ENCODE results near the gene DYNC2H1.
A peak's percentile ranks its signal among the peaks of the same experiment; 100 is the strongest.
"Not testable (repeated sequence)": the region's sequence is repeated elsewhere in the genome, so short reads cannot be mapped to it uniquely, and the experiment has no call there.

DYNC2H1 gene

DNA sequence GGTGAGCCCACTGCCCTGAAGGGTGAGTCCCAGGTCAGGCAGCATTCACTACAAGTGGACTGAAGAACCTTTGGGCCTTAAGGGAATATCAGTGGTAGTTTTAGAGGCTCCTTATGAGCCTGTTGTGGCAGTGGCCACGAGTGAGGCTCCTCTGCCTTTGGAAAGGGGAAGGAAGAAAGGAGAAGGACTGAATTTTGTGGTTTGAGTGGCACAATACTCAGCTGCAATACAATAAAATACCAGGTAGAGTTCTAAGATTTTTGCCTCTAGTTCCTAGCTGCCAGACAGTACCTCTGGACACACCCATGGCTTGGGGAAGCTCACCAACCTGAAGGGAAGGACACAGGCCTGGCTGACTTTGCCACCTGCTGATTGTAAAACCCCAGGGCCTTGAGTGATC is 260.9 kb downstream of the DYNC2H1 start:
- no peak for DNase-seq

DNA sequence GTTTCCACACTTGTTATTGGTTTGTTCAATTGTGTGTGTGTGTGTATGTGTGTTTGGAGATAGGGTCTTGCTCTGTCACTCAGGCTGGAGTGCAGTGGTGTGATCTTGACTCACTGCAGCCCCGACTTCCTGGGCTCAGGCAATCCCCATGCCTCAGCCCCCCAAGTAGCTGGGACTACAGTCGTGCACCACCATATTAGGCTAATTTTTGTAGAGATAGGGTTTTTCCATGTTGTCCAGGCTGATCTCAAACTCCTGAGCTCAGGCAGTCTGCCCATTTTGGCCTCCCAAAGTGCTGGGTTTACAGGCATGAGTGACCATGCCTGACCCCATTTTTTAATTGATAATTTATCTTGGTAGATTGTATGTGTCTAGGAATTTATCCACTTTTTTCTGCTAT is 263.7 kb downstream of the DYNC2H1 start:
- no peak for DNase-seq

- not testable (repeated sequence) for DNase-seq
Observed at GRCh38 chr11:103374227-103374626, 265.0 kb downstream of the DYNC2H1 start.

DNA sequence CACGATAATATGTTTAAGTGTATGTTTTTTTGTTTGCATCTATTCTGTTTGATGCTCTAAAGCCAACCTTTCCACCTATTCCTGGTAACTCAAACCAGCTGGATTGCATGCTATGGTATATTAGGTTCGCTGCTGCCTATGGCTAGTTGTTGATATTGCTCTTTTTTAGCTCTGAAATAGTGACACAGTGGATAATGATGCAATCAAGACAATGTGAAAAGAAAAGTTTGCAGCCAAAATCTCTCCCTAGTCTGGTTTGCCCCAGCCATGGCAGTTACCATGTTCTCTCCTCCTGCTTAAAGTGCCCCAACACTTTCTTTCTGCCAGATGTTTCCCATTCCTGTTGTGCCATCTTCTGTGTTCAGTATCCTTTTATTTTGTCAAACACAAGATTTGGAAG is 269.7 kb downstream of the DYNC2H1 start:
- no peak for DNase-seq

GRCh38 chr11:103380031-103380430 is 270.8 kb downstream of the DYNC2H1 start:
- DNase-seq: no peak

DNA sequence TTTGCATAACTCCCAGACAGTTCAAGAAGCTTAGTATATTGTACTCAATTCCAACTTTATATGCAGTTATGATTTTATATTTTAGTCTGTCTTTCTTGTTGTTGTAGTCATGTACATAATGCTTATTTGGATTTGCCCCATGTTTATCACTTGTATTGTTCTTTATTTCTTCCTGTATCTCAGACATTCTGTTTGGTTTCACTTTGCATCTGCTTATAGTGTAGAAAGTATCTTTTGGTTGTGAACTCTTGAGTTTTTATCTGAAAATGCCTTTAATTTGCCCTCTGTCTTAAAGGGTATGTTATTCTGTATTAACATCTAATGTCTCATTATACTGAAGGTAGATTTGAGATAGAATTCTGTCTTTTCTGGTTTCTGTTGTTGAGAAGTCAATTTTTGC is 275.4 kb downstream of the DYNC2H1 start:
- no peak for DNase-seq

DNA sequence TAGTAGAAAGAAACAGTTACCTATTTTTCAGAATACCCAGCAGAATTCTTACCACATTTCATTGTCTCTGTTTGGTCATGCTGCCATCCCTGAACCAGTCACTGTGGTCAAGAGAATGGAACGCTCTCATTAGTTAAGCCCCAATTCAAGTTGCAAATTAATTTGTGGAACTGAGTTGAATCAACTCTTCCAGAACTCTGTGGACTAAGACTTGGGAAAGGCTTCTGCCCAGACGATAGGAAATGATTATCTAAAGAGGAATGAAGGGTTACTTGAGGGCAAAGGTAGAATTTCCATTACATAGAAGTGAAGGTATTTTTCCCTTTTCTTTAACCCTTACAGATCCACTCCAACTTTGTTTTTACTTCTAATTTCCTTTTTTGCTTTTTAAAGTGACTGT is 286.4 kb downstream of the DYNC2H1 start:
- DNase-seq: peak; percentile 70

DNA sequence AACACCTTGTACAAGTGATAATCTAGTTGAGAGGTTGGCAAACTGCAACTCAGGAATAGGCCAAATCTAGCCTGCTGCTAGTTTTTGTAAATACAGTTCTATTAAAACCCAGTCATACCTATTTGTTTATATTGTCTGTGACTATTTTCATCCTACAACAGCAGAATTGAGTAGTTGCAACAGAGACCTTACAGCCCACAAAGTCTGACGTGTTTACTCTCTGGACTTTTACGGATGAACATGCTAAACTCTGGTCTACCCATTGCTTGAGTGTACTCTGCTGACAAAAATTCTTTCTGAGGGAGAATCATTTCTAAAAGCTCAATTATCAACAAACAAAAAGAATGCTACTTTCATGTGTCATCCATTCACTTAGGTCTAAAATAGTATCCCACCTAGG is 287.0 kb downstream of the DYNC2H1 start:
- no peak for DNase-seq

GRCh38 chr11:103397369-103397768 is 288.1 kb downstream of the DYNC2H1 start:
- DNase-seq: peak; percentile 19

GRCh38 chr11:103398829-103399228 is 289.6 kb downstream of the DYNC2H1 start:
- DNase-seq: no peak

GRCh38 chr11:103406357-103406756 is 297.1 kb downstream of the DYNC2H1 start:
- no peak for DNase-seq

GRCh38 chr11:103407641-103408040 is 298.4 kb downstream of the DYNC2H1 start:
- no peak for DNase-seq

GRCh38 chr11:103413266-103413888 is 304.2 kb downstream of the DYNC2H1 start:
- no peak for DNase-seq

GRCh38 chr11:103418014-103418413 is 308.8 kb downstream of the DYNC2H1 start:
- DNase-seq: no peak

DNA sequence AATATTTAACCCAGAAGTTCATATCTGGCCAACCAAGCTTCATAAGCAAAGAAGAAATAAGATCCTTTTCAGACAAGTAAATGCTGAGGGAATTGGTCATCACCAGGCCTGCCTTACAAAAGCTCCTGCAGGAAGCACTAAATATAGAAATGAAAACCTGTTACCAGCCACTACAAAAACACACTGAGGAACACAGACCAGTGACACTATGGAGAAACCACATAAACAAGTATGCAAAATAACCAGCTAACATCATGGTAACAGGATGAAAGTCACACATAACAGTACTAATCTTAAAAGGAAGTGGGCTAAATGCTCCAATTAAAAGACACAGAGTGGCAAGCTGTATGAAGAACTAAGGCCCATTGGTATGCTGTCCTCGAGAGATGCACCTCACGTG is 311.4 kb downstream of the DYNC2H1 start:
- DNase-seq: peak; percentile 74

GRCh38 chr11:103433386-103434072 is 324.3 kb downstream of the DYNC2H1 start:
- DNase-seq: peak; percentile 89

DNA sequence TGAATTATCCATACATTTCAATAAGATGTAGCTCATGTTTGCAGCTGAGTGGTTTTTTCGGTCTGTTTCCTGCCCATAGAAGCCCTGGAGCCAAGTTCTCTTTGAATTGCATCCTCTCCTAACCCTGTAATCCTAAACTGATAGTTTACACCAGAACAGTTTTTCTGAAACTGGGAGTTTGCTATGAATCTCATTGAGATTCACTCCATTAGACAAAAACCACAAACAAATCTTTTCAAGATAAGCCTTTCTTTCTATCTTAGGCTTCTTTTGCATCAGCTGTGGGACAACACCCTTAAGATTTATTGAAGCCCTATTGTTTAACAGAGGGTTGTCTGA is 324.8 kb downstream of the DYNC2H1 start:
- DNase-seq: no peak

DNA sequence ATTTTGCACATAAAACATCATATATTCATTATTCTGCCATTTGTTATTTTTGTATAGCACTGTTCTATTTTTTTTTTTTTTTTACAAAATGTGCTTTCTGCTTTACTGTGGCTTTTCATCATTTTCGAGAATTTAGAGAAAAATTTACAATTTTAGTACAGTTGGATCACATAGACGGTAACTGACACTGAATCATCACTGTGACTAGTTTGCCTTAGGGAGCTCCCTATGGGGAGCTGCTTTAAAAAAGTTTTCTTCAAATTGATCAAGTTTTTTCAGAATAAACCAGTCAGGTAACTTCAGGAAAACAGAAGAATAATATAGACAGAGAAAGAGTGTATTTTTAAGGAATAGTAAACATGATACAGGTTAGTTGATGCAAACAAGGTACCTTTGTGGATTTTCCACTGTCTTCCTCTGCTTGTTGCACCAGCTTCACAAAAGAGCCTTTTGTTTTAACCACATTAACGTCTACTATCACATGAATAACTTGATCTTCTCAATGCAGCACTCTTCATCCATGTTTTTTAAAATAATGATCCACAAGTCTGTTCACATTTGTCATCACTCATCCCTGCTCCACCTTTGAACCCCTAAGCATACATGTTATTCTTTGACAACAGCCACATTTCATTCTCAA is 327.0 kb downstream of the DYNC2H1 start:
- no peak for DNase-seq

GRCh38 chr11:103441021-103441420 is 331.8 kb downstream of the DYNC2H1 start:
- DNase-seq: no peak

- no peak for DNase-seq
Observed at GRCh38 chr11:103448966-103449365, 339.7 kb downstream of the DYNC2H1 start.

DNA sequence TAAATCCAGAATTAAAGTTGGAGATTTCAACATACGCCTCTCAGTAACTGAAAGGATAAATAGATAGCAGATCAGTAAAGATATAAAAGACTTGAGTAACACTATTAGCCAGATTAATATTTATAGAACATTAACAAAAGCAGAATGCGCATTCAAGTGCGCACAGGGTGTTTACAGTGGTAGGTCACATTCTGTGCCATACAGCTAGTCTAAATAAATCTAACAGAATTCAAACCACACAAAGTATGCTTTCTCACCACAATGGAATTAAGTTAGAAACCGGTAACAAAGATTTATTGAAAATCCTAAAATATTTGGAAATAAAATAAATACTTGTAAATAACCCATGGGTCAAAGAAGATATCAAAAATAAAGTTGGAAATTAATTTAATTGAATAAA is 341.0 kb downstream of the DYNC2H1 start:
- DNase-seq: peak; percentile 9

- DNase-seq: no peak
Observed at GRCh38 chr11:103453126-103453525, 343.9 kb downstream of the DYNC2H1 start.

GRCh38 chr11:103453915-103454709 is 344.9 kb downstream of the DYNC2H1 start:
- no peak for DNase-seq
